Mesenchymal stem cell (in vitro differentiated cells and primary cell): Measurements from ENCODE around the gene VPS37C.

Experiments used
- DNase-seq: peaks from one replicate; pipeline ENCODE4 v3.0.0-alpha.2; 2013
- H2AFZ ChIP-seq: one replicate; pipeline ENCODE4 v1.6.1; 2013; ENCODE audit warnings: low read depth, mild to moderate bottlenecking, control low read depth, inconsistent platforms, low read length, moderate library complexity
- H2AK5ac ChIP-seq: 2 replicates; pipeline ENCODE4 v1.6.1; 2013; ENCODE audit warnings: low read length, moderate library complexity, mild to moderate bottlenecking, inconsistent platforms; ENCODE audit not compliant: severe bottlenecking
- H2BK120ac ChIP-seq: one replicate; pipeline ENCODE4 v1.6.1; 2013; ENCODE audit warnings: low read depth, mild to moderate bottlenecking, inconsistent platforms, low read length, moderate library complexity
- H2BK12ac ChIP-seq, 2 experiments: one replicate each; pipeline ENCODE4 v1.6.1; 2013; ENCODE audit warnings: inconsistent platforms in 2 of 2, low read length in 2 of 2, mild to moderate bottlenecking in 2 of 2, moderate library complexity in 2 of 2, control low read depth in 1 of 2
- H2BK15ac ChIP-seq: one replicate; pipeline ENCODE4 v1.6.1; 2013; ENCODE audit warnings: mild to moderate bottlenecking, low read depth, inconsistent platforms; ENCODE audit not compliant: poor library complexity, severe bottlenecking
- H2BK5ac ChIP-seq: 2 replicates; pipeline ENCODE4 v1.6.1; 2013; ENCODE audit warnings: low read depth, mild to moderate bottlenecking, low read length, control low read depth, inconsistent platforms; ENCODE audit not compliant: poor library complexity, severe bottlenecking
- H3K14ac ChIP-seq, 2 experiments: one replicate each; pipeline ENCODE4 v1.6.1; 2013; ENCODE audit warnings: inconsistent platforms in 2 of 2, low read length in 2 of 2, control low read depth in 1 of 2, mild to moderate bottlenecking in 1 of 2, moderate library complexity in 1 of 2
- H3K18ac ChIP-seq, 2 experiments: one replicate each; pipeline ENCODE4 v1.6.1; 2013; ENCODE audit warnings: inconsistent platforms in 2 of 2, low read length in 2 of 2, control low read depth in 1 of 2, low read depth in 1 of 2, mild to moderate bottlenecking in 1 of 2
- H3K23ac ChIP-seq, 2 experiments: one replicate each; pipeline ENCODE4 v1.6.1; 2013; ENCODE audit warnings: inconsistent platforms in 2 of 2, low read length in 2 of 2, mild to moderate bottlenecking in 2 of 2, moderate library complexity in 2 of 2, control low read depth in 1 of 2
- H3K27ac ChIP-seq: 2 replicates; pipeline ENCODE4 v1.5.1; 2013; ENCODE audit warnings: mild to moderate bottlenecking, moderate library complexity, low read length, control low read depth, inconsistent platforms; ENCODE audit not compliant: poor library complexity, severe bottlenecking
- H3K27me3 ChIP-seq, 2 experiments: 2 replicates each; pipeline versions ENCODE4 v1.6.1 to v1.7.0; 2013; ENCODE audit warnings: low read length in 2 of 2, mild to moderate bottlenecking in 2 of 2, moderate library complexity in 2 of 2, control low read depth in 1 of 2, inconsistent platforms in 1 of 2; ENCODE audit not compliant: control insufficient read depth in 1 of 2, insufficient read depth in 1 of 2
- H3K36me3 ChIP-seq, 2 experiments: 2 replicates each; pipeline versions ENCODE4 v1.6.1 to v1.7.0; 2013; ENCODE audit warnings: low read length in 2 of 2, control low read depth in 1 of 2, inconsistent platforms in 1 of 2, low read depth in 1 of 2, mild to moderate bottlenecking in 1 of 2; ENCODE audit not compliant: insufficient read depth in 2 of 2, control insufficient read depth in 1 of 2
- H3K4ac ChIP-seq, 2 experiments: one replicate each; pipeline ENCODE4 v1.6.1; 2013; ENCODE audit warnings: inconsistent platforms in 2 of 2, low read length in 2 of 2, mild to moderate bottlenecking in 2 of 2, moderate library complexity in 2 of 2, control low read depth in 1 of 2, low read depth in 1 of 2
- H3K4me1 ChIP-seq: 2 replicates; pipeline ENCODE4 v1.6.1; 2013; ENCODE audit warnings: low read depth, low read length, control low read depth; ENCODE audit not compliant: control insufficient read depth, insufficient read depth
- H3K4me2 ChIP-seq: 2 replicates; pipeline ENCODE4 v1.6.1; 2013; ENCODE audit warnings: low read length, mild to moderate bottlenecking, inconsistent platforms; ENCODE audit not compliant: poor library complexity, severe bottlenecking
- H3K4me3 ChIP-seq, 2 experiments: 2 replicates each; pipeline versions ENCODE4 v1.5.1 to v1.7.0; 2013; ENCODE audit warnings: low read length in 2 of 2, mild to moderate bottlenecking in 2 of 2, control low read depth in 1 of 2, low read depth in 1 of 2; ENCODE audit not compliant: insufficient read depth in 1 of 2
- H3K79me1 ChIP-seq: replicated peaks from 2 replicates; pipeline ENCODE4 v1.6.1; 2013; ENCODE audit warnings: mild to moderate bottlenecking, control low read depth, low read length, inconsistent platforms; ENCODE audit not compliant: poor library complexity, severe bottlenecking
- H3K9ac ChIP-seq: 2 replicates; pipeline ENCODE4 v1.7.0; 2013; ENCODE audit warnings: mild to moderate bottlenecking, low read length, moderate library complexity
- H3K9me3 ChIP-seq: 2 replicates; pipeline ENCODE4 v1.7.0; 2013; ENCODE audit warnings: mild to moderate bottlenecking, low read length; ENCODE audit not compliant: control insufficient read depth
- H4K8ac ChIP-seq: one replicate; pipeline ENCODE4 v1.6.1; 2013; ENCODE audit warnings: inconsistent platforms, mild to moderate bottlenecking, low read length, moderate library complexity
- H4K91ac ChIP-seq: one replicate; pipeline ENCODE4 v1.6.1; 2013; ENCODE audit warnings: mild to moderate bottlenecking, low read length, inconsistent platforms
- WGBS: methylation state at CpG from one replicate; pipeline ENCODE4 v1.1.7; 2013; ENCODE audit warnings: mixed read lengths; 5-methylcytosine and 5-hydroxymethylcytosine counted together

VPS37C gene

DNA sequence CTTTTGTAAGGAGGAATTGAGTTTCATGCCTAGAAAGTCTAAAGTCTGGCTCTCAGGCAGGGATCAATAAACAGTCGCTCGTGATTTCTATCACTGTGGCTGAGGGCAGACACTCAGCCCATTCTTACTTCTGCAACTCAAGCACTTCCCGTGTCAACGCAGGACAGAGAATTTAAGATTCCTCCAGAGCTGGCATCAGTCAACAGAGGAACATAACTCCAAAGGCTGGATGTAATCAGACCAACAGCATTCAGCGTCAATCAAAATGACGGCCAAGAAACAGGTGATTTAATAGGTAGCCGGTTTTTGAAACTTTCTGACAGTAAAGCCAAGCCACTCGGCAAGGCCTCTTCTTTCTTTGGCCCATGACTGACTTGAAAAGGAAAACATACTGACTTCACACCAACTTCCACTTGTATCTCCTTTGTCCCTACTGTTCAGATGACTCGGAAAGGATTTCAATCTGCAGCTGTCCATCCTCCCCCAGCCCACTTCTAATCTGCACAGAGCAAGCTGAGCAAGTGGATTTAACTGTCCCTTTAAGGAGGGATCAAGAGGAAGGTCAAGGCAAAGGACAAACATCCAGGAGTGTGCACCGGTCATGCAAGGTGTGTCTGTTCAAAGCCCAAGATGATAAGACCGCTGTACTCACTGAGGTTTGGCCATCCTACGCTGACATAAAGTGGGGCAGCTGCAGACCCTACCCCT is 9.5 kb downstream of the VPS37C start:
- peak overlapping the region; percentile 63 for H2BK5ac ChIP-seq
- no peak overlapping the region for H2AFZ ChIP-seq
- peaks cover 30% of the 10 kb centered on the region for H3K4me1 ChIP-seq
- H3K4me3 ChIP-seq: no peak overlapping the region
- H3K27ac ChIP-seq: peak overlapping the region; percentile 97
- 78% methylated on average over 12 of the region's 12 CpGs for WGBS
- no peak overlapping the region for H3K4me2 ChIP-seq
- H3K27me3 ChIP-seq: no peaks in the 10 kb centered on the region
- H2BK12ac ChIP-seq: peak overlapping the region; percentile 79 to 87
- peaks cover 33% of the 10 kb centered on the region for H3K79me1 ChIP-seq
- H4K91ac ChIP-seq: peak overlapping the region; percentile 80
- no peak for DNase-seq
- H3K4ac ChIP-seq: no peak overlapping the region
- no peak overlapping the region for H3K14ac ChIP-seq
- H3K23ac ChIP-seq: no peak overlapping the region
- H3K9me3 ChIP-seq: peaks cover 19% of the 10 kb centered on the region
- no peak overlapping the region for H3K9ac ChIP-seq
- H2AK5ac ChIP-seq: peak overlapping the region; percentile 98
- H3K18ac ChIP-seq: peak overlapping the region in 1 of 2 experiments; percentile 52
- H2BK15ac ChIP-seq: no peak overlapping the region
- no peak overlapping the region for H2BK120ac ChIP-seq
- peaks cover 5 to 6% of the 10 kb centered on the region in 2 experiments for H3K36me3 ChIP-seq
- H4K8ac ChIP-seq: peak overlapping the region; percentile 79

GRCh38 chr11:61150706-61151544 is 10.3 kb downstream of the VPS37C start:
- H3K18ac ChIP-seq: peak overlapping the region; percentile 23 to 34
- peak overlapping the region in 1 of 2 experiments; percentile 57 for H3K23ac ChIP-seq
- H3K9me3 ChIP-seq: peaks cover 18% of the 10 kb centered on the region
- H2BK12ac ChIP-seq: peak overlapping the region; percentile 20 to 61
- no peak for DNase-seq
- peaks cover 40% of the 10 kb centered on the region for H3K79me1 ChIP-seq
- peaks cover 30% of the 10 kb centered on the region for H3K4me1 ChIP-seq
- no peaks in the 10 kb centered on the region for H3K27me3 ChIP-seq
- no peak overlapping the region for H3K9ac ChIP-seq
- H2BK15ac ChIP-seq: no peak overlapping the region
- no peak overlapping the region for H2BK5ac ChIP-seq
- no peak overlapping the region for H3K14ac ChIP-seq
- H2AFZ ChIP-seq: no peak overlapping the region
- H3K4me2 ChIP-seq: no peak overlapping the region
- no peak overlapping the region for H3K4ac ChIP-seq
- H3K36me3 ChIP-seq: peaks cover 5 to 10% of the 10 kb centered on the region in 2 experiments
- peak overlapping the region; percentile 55 for H4K91ac ChIP-seq
- H4K8ac ChIP-seq: peak overlapping the region; percentile 27
- H2BK120ac ChIP-seq: no peak overlapping the region
- no peak overlapping the region for H3K4me3 ChIP-seq
- peak overlapping the region; percentile 98 for H2AK5ac ChIP-seq
- 85% methylated on average over 19 of the region's 19 CpGs for WGBS
- H3K27ac ChIP-seq: no peak overlapping the region

DNA sequence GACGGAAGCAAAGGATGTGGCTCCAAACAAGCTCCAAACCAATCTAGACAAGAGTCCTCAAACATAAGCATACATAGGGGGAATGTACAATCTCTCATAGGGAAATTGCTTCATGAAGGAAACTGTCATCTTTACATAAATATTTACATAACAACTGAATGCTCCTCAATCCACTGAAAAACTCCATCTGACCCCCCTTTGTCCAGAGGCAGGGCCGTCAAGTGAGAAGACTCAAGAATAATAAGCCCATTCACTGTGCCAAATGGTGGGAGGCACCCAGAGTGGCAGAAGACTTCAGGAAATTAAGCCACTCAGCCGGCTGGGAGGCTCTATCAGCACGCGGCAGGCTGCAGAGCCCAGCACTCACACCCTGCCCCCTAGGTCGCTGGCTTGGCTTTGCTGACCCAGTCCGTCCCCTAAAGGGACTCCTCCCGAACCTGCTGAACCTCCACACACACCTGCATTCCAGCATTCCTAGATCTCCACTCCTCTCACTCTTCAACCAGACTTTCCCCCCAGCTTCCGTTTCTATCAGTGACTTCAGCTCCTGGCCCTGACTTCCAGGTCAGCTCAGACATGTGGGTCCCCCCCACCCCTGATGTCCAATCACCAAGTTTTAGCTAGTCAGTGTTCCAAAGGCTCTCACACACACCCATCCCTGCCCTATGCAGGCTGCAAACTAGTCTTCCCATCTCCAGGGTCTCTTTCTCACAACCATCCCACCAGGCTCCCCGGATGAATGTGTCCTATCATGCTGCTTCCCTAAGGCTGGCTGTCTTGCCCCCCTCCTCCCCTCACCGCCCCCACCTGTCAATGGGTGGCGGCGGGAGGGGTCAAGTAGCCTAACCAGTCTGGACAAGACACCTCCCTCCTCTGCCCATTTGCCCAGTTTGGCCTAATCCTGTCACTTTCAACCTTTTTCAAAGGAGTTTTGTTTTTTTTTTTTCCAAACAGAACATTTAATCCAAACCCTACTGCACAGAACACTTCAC is 11.3 kb downstream of the VPS37C start:
- peaks cover 9% of the 10 kb centered on the region for H3K9me3 ChIP-seq

More for the DNA sequence above, 11.3 kb downstream of the VPS37C start:
- peak overlapping the region in 1 of 2 experiments; percentile 38 for H2BK12ac ChIP-seq
- H4K91ac ChIP-seq: peak overlapping the region; percentile 58
- no peak overlapping the region for H2BK120ac ChIP-seq
- H2AK5ac ChIP-seq: no peak overlapping the region
- no peak overlapping the region for H3K4me3 ChIP-seq
- no peak overlapping the region for H3K27ac ChIP-seq
- H3K18ac ChIP-seq: peak overlapping the region in 1 of 2 experiments; percentile 46
- no peak overlapping the region for H3K4me2 ChIP-seq
- H3K36me3 ChIP-seq: peaks cover 5 to 18% of the 10 kb centered on the region in 2 experiments
- DNase-seq: peak; percentile 87
- H2BK5ac ChIP-seq: no peak overlapping the region
- peaks cover 50% of the 10 kb centered on the region for H3K79me1 ChIP-seq
- WGBS: 37% methylated on average over 12 of the region's 13 CpGs
- H4K8ac ChIP-seq: peak overlapping the region; percentile 16
- no peak overlapping the region for H3K23ac ChIP-seq
- H2AFZ ChIP-seq: no peak overlapping the region
- H3K4me1 ChIP-seq: peaks cover 30% of the 10 kb centered on the region
- no peak overlapping the region for H3K9ac ChIP-seq
- H3K27me3 ChIP-seq: no peaks in the 10 kb centered on the region
- peak overlapping the region in 1 of 2 experiments; percentile 33 for H3K4ac ChIP-seq
- no peak overlapping the region for H3K14ac ChIP-seq
- H2BK15ac ChIP-seq: no peak overlapping the region
